ENCODE measurements around the gene ENTPD6.

ENTPD6 gene

GRCh38 chr20:25275813-25276532, 80.5 kb downstream of the ENTPD6 start:
- no peak for DNase-seq (ENCODE audit: low read depth in 4 of 4, low spot score in 1 of 4)
